NCI-H146 treated with DMSO at 0.1 percent for 48 hours (cell line): ENCODE results near the gene TLR6.

Experiments
- DNase-seq: peaks from one replicate; lab custom pipeline; 2025; ENCODE audit not compliant: unreplicated experiment; lab: John Stamatoyannopoulos, UW

Gene TLR6

GRCh38 chr4:38856524-38857337 lies at the start of gene TLR6:
TSS of gene TLR6 (minus strand) at chr4:38856817. CDS start at chr4:38829473, 27,344 bp downstream.
- no peak for DNase-seq

- no peak for DNase-seq
These were observed 49.2 kb upstream of the TLR6 start for GRCh38 chr4:38905652-38906385.

GRCh38 chr4:38904682-38905081 lies 48.1 kb upstream of the TLR6 start:
- DNase-seq = no peak

GRCh38 chr4:38904090-38904666 lies 47.6 kb upstream of the TLR6 start:
- no peak for DNase-seq

- DNase-seq = no peak
These were observed 46.1 kb upstream of the TLR6 start for GRCh38 chr4:38902695-38903094.

- no peak for DNase-seq
These were observed 45.6 kb upstream of the TLR6 start for GRCh38 chr4:38902221-38902620.

- no peak for DNase-seq
These were observed 41.6 kb upstream of the TLR6 start for GRCh38 chr4:38898245-38898644.

- DNase-seq = no peak
These were observed 40.3 kb upstream of the TLR6 start for GRCh38 chr4:38896940-38897339.

GRCh38 chr4:38894322-38894982 lies 37.8 kb upstream of the TLR6 start:
- DNase-seq = no peak

- DNase-seq = no peak
These were observed 34.7 kb upstream of the TLR6 start for GRCh38 chr4:38891051-38891983.

- no peak for DNase-seq
These were observed 32.5 kb upstream of the TLR6 start for GRCh38 chr4:38889143-38889542.

- no peak for DNase-seq
These were observed 27.6 kb upstream of the TLR6 start for GRCh38 chr4:38884254-38884653.

GRCh38 chr4:38876636-38877035 lies 20.0 kb upstream of the TLR6 start:
- no peak for DNase-seq

GRCh38 chr4:38873290-38873944 lies 16.8 kb upstream of the TLR6 start:
- DNase-seq = no peak

GRCh38 chr4:38872620-38873019 lies 16.0 kb upstream of the TLR6 start:
- DNase-seq = no peak

GRCh38 chr4:38871593-38871992 lies 15.0 kb upstream of the TLR6 start:
- no peak for DNase-seq

GRCh38 chr4:38870098-38870808 lies 13.6 kb upstream of the TLR6 start:
- DNase-seq = no peak

- DNase-seq = no peak
These were observed 12.9 kb upstream of the TLR6 start for GRCh38 chr4:38869511-38869910.
